HepG2 (cell line): ENCODE results near the gene SLC24A5. TPM values are rescaled to one million over a fixed set of nuclear protein-coding genes. Genes with fewer than 3 reads are reported as not detected.

Experiments
- ATAC-seq: fragments of 200-7000 bp; cut with Tn5 transposase; 3 replicates; pipeline ENCODE4 v1.9.1; 2020; ENCODE audit warnings: mild to moderate bottlenecking, moderate library complexity
- BruUV-seq: library from RNA; stranded (reverse); fragments of 400-500 nt; replicated peaks from 2 replicates; lab custom pipeline; 2021; lab: Mats Ljungman, UMichigan
- CTCF ChIA-PET: fragments of 300-600 bp; formaldehyde crosslinking; extraction: SDS; loops from one replicate; lab custom pipeline; 2021; ENCODE audit warnings: low total read pairs, inconsistent platforms, low intra/inter-chr PET ratio; lab: Yijun Ruan, JAX
- POLR2A ChIA-PET: fragments of 350-600 bp; sonication (Branson Sonifier 250); formaldehyde crosslinking; loops from one replicate; lab custom pipeline; 2020; ENCODE audit warnings: antibody characterized with exemption, inconsistent platforms; lab: Yijun Ruan, JAX
- DNase-seq: peaks from one replicate; pipeline ENCODE4 v3.0.0-alpha.2; 2015; ENCODE audit warnings: low spot score
- FAIRE-seq: peaks from 3 replicates; lab custom pipeline; 2011; peaks lifted over from hg19 to GRCh38; lab: Jason Lieb, UNC
- H2AFZ ChIP-seq: one replicate; pipeline ENCODE4 v1.6.1; 2011; ENCODE audit warnings: low read length, inconsistent platforms
- H3K27ac ChIP-seq: fragments of 300-600 bp; 3 replicates; pipeline ENCODE4 v1.8.0; 2011; ENCODE audit warnings: mixed run types, mild to moderate bottlenecking, mixed read lengths, low read length, inconsistent platforms; ENCODE audit not compliant: insufficient read depth; ENCODE audit errors: extremely low read length
- H3K27me3 ChIP-seq, 2 experiments: fragments of 200-600 bp in 1 of 2; 2 replicates in 1 of 2; 3 replicates in 1 of 2; pipeline versions ENCODE4 v1.6.0 to v1.8.0; 2011; ENCODE audit warnings: low read length in 2 of 2, mild to moderate bottlenecking in 2 of 2, moderate library complexity in 2 of 2, inconsistent platforms in 1 of 2; ENCODE audit not compliant: insufficient read depth in 2 of 2, control insufficient read depth in 1 of 2
- H3K36me3 ChIP-seq, 2 experiments: fragments of 200-600 bp in 1 of 2; replicated peaks in 1 of 2; 2 replicates in 1 of 2; 3 replicates in 1 of 2; pipeline versions ENCODE4 v1.5.1 to v1.8.0; 2011; ENCODE audit warnings: low read length in 2 of 2, inconsistent platforms in 1 of 2; ENCODE audit not compliant: insufficient read depth in 2 of 2, control insufficient read depth in 1 of 2
- H3K4me1 ChIP-seq: 2 replicates; pipeline ENCODE4 v1.5.1; 2012; ENCODE audit warnings: low read length, inconsistent platforms; ENCODE audit not compliant: insufficient read depth
- H3K4me2 ChIP-seq: 2 replicates; pipeline ENCODE4 v1.6.0; 2011; ENCODE audit warnings: low read depth, low read length, inconsistent platforms
- H3K4me3 ChIP-seq, 3 experiments: fragments of 200-600 bp in 1 of 3; sonication (generic), shearing (Covaris generic) in 1 of 3; replicated peaks in 1 of 3; 2 replicates each; pipeline ENCODE4 v1.5.1; 2011 to 2016; ENCODE audit warnings: low read length in 3 of 3, inconsistent platforms in 2 of 3, low read depth in 2 of 3, mild to moderate bottlenecking in 2 of 3, control low read depth in 1 of 3, mixed read lengths in 1 of 3; ENCODE audit not compliant: insufficient read depth in 1 of 3
- H3K79me2 ChIP-seq: one replicate; pipeline ENCODE4 v1.6.1; 2011; ENCODE audit warnings: low read length, inconsistent platforms; ENCODE audit not compliant: insufficient read depth
- H3K9ac ChIP-seq: 2 replicates; pipeline ENCODE4 v1.6.0; 2011; ENCODE audit warnings: mild to moderate bottlenecking, low read depth, low read length, inconsistent platforms; ENCODE audit not compliant: insufficient read depth
- H3K9me3 ChIP-seq: 2 replicates; pipeline ENCODE4 v1.5.1; 2012; ENCODE audit warnings: mild to moderate bottlenecking, low read length
- H4K20me1 ChIP-seq: 2 replicates; pipeline ENCODE4 v1.6.0; 2011; ENCODE audit warnings: inconsistent platforms, mild to moderate bottlenecking, low read length, moderate library complexity; ENCODE audit not compliant: insufficient read depth
- CHD4 ChIP-seq: fragments of 200-600 bp; sonication (generic); IDR thresholded peaks from 2 replicates; pipeline ENCODE4 v1.7.0; 2017; ENCODE audit warnings: mild to moderate bottlenecking, low read length, borderline replicate concordance
- GTF2F1 ChIP-seq: fragments of 150-350 bp; IDR thresholded peaks from 2 replicates; pipeline ENCODE4 v1.6.1; 2014; ENCODE audit warnings: low read length
- NFE2 ChIP-seq: sonication (generic); formaldehyde crosslinking; IDR thresholded peaks from 2 replicates; pipeline ENCODE4 v1.4.0; 2020; ENCODE audit warnings: missing genetic modification reagents
- POLR2A ChIP-seq, 2 experiments: IDR thresholded peaks; 2 replicates each; pipeline ENCODE4 v1.6.1; 2011; ENCODE audit warnings: low read depth in 2 of 2, low read length in 2 of 2, mild to moderate bottlenecking in 1 of 2, moderate library complexity in 1 of 2; ENCODE audit not compliant: insufficient read depth in 1 of 2
- RBFOX2 ChIP-seq: fragments of 200-400 bp; formaldehyde crosslinking; IDR thresholded peaks from 2 replicates; pipeline ENCODE4 v1.6.1; 2017; ENCODE audit warnings: low read depth, mild to moderate bottlenecking, low read length
- STAG1 ChIP-seq: sonication (generic); formaldehyde crosslinking; IDR thresholded peaks from 2 replicates; pipeline ENCODE4 v1.4.0; 2020; ENCODE audit warnings: missing genetic modification reagents
- SYNCRIP ChIP-seq: fragments of 200-400 bp; formaldehyde crosslinking; IDR thresholded peaks from 2 replicates; pipeline ENCODE4 v1.6.1; 2018; ENCODE audit warnings: mild to moderate bottlenecking, low read depth, low read length; ENCODE audit not compliant: insufficient read depth
- TRIM24 ChIP-seq: sonication (generic); formaldehyde crosslinking; IDR thresholded peaks from 2 replicates; pipeline ENCODE4 v1.8.0; 2022; ENCODE audit warnings: mild to moderate bottlenecking, missing genetic modification reagents
- ZNF276 ChIP-seq: sonication (generic); formaldehyde crosslinking; IDR thresholded peaks from 2 replicates; pipeline ENCODE4 v1.4.0; 2020; ENCODE audit warnings: mild to moderate bottlenecking, low read depth, missing genetic modification reagents
- ZNF569 ChIP-seq: sonication (generic); formaldehyde crosslinking; IDR thresholded peaks from 2 replicates; pipeline ENCODE4 v1.5.0; 2020; ENCODE audit warnings: mild to moderate bottlenecking, missing genetic modification reagents, moderate library complexity, borderline replicate concordance
- ZNF616 ChIP-seq: sonication (generic); formaldehyde crosslinking; IDR thresholded peaks from 2 replicates; pipeline ENCODE4 v1.5.0; 2020; ENCODE audit warnings: low read depth, mild to moderate bottlenecking, missing genetic modification reagents
- ZNF703 ChIP-seq: sonication (generic); formaldehyde crosslinking; IDR thresholded peaks from 2 replicates; pipeline ENCODE4 v1.5.1; 2020; ENCODE audit warnings: missing genetic modification reagents, mild to moderate bottlenecking, moderate library complexity, borderline replicate concordance
- WGBS: methylation state at CpG from one replicate; pipeline ENCODE4 v1.1.6; 2017; ENCODE audit warnings: low lambda C conversion rate; 5-methylcytosine and 5-hydroxymethylcytosine counted together
- in situ Hi-C: cut with HindIII; loops from 2 replicates; pipeline ENCODE4 v1.10.0; 2017; ENCODE audit warnings: low pct_unique_long_range_greater_than_20kb; ENCODE audit not compliant: extremely low pct_ligation_motif_present
- intact Hi-C: fragments of 100-400 bp; cut with micrococcal nuclease; formaldehyde crosslinking; loops from one replicate; pipeline ENCODE4 v1.10.0; 2022; ENCODE audit not compliant: unreplicated experiment
- polyA plus RNA-seq, 8 experiments: library from polyadenylated mRNA; depleted of rRNA in 3 of 8; stranded (reverse) in 7 of 8; unstranded in 1 of 8; fragments of >200 nt; fragmentation: Illumina TruSeq in 4 of 8; extraction: Trizol in 4 of 8; gene quantifications; 2 replicates each; pipeline versions ENCODE4 v1.2.1 to v1.2.3, GENCODE V29; 2011 to 2016; ENCODE audit warnings: low read depth in 4 of 8, missing spikeins in 1 of 8, mixed read lengths in 1 of 8; ENCODE audit not compliant: insufficient read depth in 1 of 8
- total RNA-seq, 5 experiments: library from RNA; depleted of rRNA; stranded (reverse); fragments of >200 nt; fragmentation: Illumina TruSeq; extraction: Trizol; gene quantifications; 2 replicates each; pipeline ENCODE4 v1.2.3, GENCODE V29; 2016; ENCODE audit warnings: low read depth in 1 of 5
- TF ChIP-seq, protein P1 (sequence below): sonication (generic); formaldehyde crosslinking; IDR thresholded peaks from 2 replicates; pipeline ENCODE4 v1.5.0; 2020; ENCODE audit warnings: missing genetic modification reagents, mild to moderate bottlenecking, borderline replicate concordance
- TF ChIP-seq, protein P2 (sequence below): sonication (generic); formaldehyde crosslinking; IDR thresholded peaks from 2 replicates; pipeline ENCODE4 v1.8.1; 2023; ENCODE audit warnings: mild to moderate bottlenecking, moderate library complexity, missing genetic modification reagents
- TF ChIP-seq, protein P3 (sequence below): sonication (generic); formaldehyde crosslinking; conservative IDR thresholded peaks from 2 replicates; pipeline ENCODE4 v1.4.0; 2020; ENCODE audit warnings: missing genetic modification reagents

Gene SLC24A5
- total and polyA plus RNA-seq, 2 of the 13 experiments (the other 11 are each of a cell fraction or from before 2014, with no cell fraction given), result not detected

- TF ChIP-seq ZNF276 (CRISPR knock-in tag) (no peak), NFE2 (no peak)
- TF ChIP-seq, protein P1, sequence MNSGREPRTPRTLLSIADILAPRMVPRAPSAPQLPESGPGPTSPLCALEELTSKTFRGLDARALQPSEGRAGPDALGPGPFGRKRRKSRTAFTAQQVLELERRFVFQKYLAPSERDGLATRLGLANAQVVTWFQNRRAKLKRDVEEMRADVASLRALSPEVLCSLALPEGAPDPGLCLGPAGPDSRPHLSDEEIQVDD, result no peak
These were observed 18.6 kb upstream of the SLC24A5 start (continued) for GRCh38 chr15:48102167-48102566.

DNA sequence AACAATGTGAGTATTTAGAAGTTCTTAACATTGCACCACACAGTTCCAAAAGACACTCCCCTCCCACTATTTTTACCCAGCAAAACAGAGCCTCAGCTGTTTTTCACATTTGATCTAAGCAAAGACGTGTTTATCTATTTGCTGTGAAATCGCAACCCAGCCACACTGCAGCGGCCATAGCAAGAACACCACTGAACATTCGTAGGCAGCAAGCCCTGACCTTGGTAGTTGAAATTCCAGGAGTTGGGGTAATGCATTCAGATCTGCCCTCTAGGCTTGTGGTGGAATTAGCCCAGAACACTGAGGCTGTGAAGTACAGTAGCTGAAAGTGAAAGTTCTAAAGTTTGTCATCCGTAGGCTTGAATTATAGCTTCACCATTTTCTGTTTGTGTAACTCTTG, 17.1 kb upstream of the SLC24A5 start:
- ChIA-PET CTCF (no interaction called here), POLR2A (no interaction called here)
- Histone ChIP-seq H3K36me3 (no peaks in the 10 kb centered on the region), H3K27ac (no peak overlapping the region), H3K27me3 (no peaks in the 10 kb centered on the region), H3K4me2 (no peak overlapping the region), H2AFZ (peak overlapping the region; percentile 59), H4K20me1 (no peaks in the 10 kb centered on the region), H3K9ac (no peak overlapping the region), H3K9me3 (no peaks in the 10 kb centered on the region), H3K4me3 (no peak overlapping the region), H3K4me1 (no peaks in the 10 kb centered on the region; the same call in 1 of the 2 replicates), H3K79me2 (no peaks in the 10 kb centered on the region)
- DNase-seq (peak; percentile 3), ATAC-seq (peak; percentile 72), FAIRE-seq (no peak)
- intact Hi-C loops (no loop called here), in situ Hi-C loops (no loop called here)
- 4% methylated on average over 5 of the region's 5 CpGs for WGBS
- BruUV-seq, result no TSS peak
- TF ChIP-seq ZNF616 (CRISPR knock-in tag) (no peak), TRIM24 (CRISPR knock-in tag) (no peak), SYNCRIP (no peak), ZNF703 (CRISPR knock-in tag) (no peak), RBFOX2 (no peak), STAG1 (CRISPR knock-in tag) (no peak), CHD4 (no peak), ZNF569 (CRISPR knock-in tag) (no peak), POLR2A (IDR thresholded peaks at IDR 0.05; ENCODE audit: insufficient read depth in 1 of 2, low read depth in 2 of 2, low read length in 2 of 2) (no peak), GTF2F1 (no peak)
- TF ChIP-seq, protein P2, sequence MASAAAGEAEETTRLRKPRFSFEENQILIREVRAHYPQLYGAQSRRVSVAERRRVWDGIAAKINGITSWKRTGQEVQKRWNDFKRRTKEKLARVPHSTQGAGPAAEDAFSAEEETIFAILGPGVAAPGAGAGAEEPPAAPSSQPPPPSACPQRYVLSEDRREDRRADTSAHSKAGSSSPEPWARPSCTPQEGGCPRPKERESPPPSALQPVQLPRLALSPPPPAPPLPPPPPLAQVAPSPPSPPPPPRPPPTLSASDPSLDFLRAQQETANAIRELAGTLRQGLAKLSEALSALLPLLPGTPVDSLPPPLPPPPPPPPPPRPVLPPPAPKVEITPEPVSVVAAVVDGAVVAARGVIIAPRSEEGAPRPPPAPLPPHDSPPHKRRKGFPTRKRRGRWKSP (CRISPR knock-in tag), result no peak
- TF ChIP-seq, protein P3, sequence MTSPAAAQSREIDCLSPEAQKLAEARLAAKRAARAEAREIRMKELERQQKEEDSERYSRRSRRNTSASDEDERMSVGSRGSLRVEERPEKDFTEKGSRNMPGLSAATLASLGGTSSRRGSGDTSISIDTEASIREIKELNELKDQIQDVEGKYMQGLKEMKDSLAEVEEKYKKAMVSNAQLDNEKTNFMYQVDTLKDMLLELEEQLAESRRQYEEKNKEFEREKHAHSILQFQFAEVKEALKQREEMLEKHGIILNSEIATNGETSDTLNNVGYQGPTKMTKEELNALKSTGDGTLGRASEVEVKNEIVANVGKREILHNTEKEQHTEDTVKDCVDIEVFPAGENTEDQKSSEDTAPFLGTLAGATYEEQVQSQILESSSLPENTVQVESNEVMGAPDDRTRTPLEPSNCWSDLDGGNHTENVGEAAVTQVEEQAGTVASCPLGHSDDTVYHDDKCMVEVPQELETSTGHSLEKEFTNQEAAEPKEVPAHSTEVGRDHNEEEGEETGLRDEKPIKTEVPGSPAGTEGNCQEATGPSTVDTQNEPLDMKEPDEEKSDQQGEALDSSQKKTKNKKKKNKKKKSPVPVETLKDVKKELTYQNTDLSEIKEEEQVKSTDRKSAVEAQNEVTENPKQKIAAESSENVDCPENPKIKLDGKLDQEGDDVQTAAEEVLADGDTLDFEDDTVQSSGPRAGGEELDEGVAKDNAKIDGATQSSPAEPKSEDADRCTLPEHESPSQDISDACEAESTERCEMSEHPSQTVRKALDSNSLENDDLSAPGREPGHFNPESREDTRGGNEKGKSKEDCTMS (CRISPR knock-in tag), result no peak
